Activated CD4-positive, alpha-beta memory T cell treated with anti-CD3 and anti-CD28 coated beads for 36 hours (primary cell): ENCODE measurements around the gene GALNT12. TPM values are rescaled to one million over a fixed set of nuclear protein-coding genes. Genes with fewer than 3 reads are reported as not detected.

ENCODE experiments used
- CTCF ChIA-PET: fragments of 350-600 bp; sonication (Branson Sonifier 250); formaldehyde crosslinking; loops from one replicate; lab custom pipeline; 2021; ENCODE audit warnings: antibody characterized with exemption, inconsistent platforms; lab: Charles Lee
- POLR2A ChIA-PET: fragments of 350-600 bp; sonication (Branson Sonifier 250); formaldehyde crosslinking; loops from one replicate; lab custom pipeline; 2021; ENCODE audit warnings: antibody characterized with exemption; lab: Charles Lee
- DNase-seq: peaks from one replicate; pipeline ENCODE4 v3.0.0-alpha.2; 2020
- H3K27ac Mint-ChIP-seq: one replicate; pipeline ENCODE4 v1.8.0; 2021; ENCODE audit warnings: mixed read lengths
- H3K27me3 Mint-ChIP-seq: one replicate; pipeline ENCODE4 v1.8.0; 2021; ENCODE audit warnings: mixed read lengths
- H3K36me3 Mint-ChIP-seq: one replicate; pipeline ENCODE4 v1.8.0; 2021; ENCODE audit warnings: mixed read lengths
- H3K4me1 Mint-ChIP-seq: one replicate; pipeline ENCODE4 v1.8.0; 2021; ENCODE audit warnings: low read depth, mixed read lengths
- H3K4me3 Mint-ChIP-seq: one replicate; pipeline ENCODE4 v1.8.0; 2021; ENCODE audit warnings: mild to moderate bottlenecking, mixed read lengths
- H3K9me3 Mint-ChIP-seq: one replicate; pipeline ENCODE4 v1.8.0; 2021; ENCODE audit warnings: mixed read lengths
- intact Hi-C: fragments of 100-400 bp; cut with micrococcal nuclease; formaldehyde crosslinking; loops from one replicate; pipeline ENCODE4 v1.15.1; 2023
- total RNA-seq, 2 experiments: library from RNA; stranded (reverse); gene quantifications; one replicate each; pipeline ENCODE4 v1.2.3, GENCODE V29; 2021

Gene GALNT12
- total RNA-seq, 2 experiments from 2014 or later = 6.3 to 7.9 TPM

DNA sequence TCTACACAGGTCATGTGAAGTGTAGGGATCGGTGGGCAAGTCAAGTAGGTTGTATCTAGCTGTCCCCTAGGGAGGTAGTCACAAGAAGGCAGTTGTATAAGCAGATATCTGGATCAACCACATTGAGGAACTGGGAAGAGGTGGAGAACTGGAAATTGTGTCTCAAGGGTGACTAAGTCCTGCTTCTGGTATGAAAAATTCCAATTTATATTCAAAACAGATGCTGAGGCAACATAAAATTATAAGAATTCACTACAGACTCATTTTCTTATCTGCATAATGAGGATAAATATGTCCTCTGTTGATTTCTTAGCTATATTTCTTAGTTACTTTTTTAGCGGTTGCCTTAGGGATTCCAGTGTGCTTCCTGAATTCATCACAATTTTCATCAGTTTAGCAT is 46.8 kb downstream of the GALNT12 start:
- H3K4me3 Mint-ChIP-seq = no peak overlapping the region
- ChIA-PET CTCF (no interaction called here), POLR2A (no interaction called here)
- intact Hi-C loops = no loop called here
- peaks cover 12% of the 10 kb centered on the region for H3K27me3 Mint-ChIP-seq
- peaks cover 7% of the 10 kb centered on the region for H3K4me1 Mint-ChIP-seq
- H3K27ac Mint-ChIP-seq = no peak overlapping the region
- H3K36me3 Mint-ChIP-seq = peaks cover 2% of the 10 kb centered on the region
- DNase-seq = no peak
- peaks cover 11% of the 10 kb centered on the region for H3K9me3 Mint-ChIP-seq

DNA sequence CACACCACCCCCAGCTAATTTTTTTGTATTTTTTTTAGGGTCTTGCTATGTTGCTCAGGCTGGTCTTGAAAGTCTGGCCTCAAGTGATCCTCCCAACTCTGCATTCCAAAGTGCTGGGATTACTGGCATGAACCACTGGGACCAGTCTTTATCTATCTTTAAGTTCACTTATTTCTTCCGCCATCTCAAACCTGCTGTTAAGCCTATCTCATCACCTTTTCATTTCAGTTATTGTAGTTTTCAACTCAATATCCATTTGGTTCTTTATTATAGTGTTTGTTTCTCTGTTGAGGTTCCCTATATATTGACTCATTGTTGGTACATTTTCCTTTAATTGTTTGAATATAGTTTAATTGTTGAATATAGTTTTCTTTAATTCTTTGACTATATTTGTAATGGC is 48.1 kb downstream of the GALNT12 start:
- intact Hi-C loops = no loop called here
- H3K27me3 Mint-ChIP-seq = peaks cover 17% of the 10 kb centered on the region
- ChIA-PET POLR2A (interaction anchor here (0.7 kb wide), 1 partner anchor 62 kb away, joined by 3 read pairs; no protein-coding TSS in a partner anchor), CTCF (no interaction called here)
- no peak for DNase-seq
- H3K4me3 Mint-ChIP-seq = no peak overlapping the region
- peaks cover 7% of the 10 kb centered on the region for H3K4me1 Mint-ChIP-seq
- peaks cover 11% of the 10 kb centered on the region for H3K9me3 Mint-ChIP-seq
- no peak overlapping the region for H3K27ac Mint-ChIP-seq
- peaks cover 2% of the 10 kb centered on the region for H3K36me3 Mint-ChIP-seq

DNA sequence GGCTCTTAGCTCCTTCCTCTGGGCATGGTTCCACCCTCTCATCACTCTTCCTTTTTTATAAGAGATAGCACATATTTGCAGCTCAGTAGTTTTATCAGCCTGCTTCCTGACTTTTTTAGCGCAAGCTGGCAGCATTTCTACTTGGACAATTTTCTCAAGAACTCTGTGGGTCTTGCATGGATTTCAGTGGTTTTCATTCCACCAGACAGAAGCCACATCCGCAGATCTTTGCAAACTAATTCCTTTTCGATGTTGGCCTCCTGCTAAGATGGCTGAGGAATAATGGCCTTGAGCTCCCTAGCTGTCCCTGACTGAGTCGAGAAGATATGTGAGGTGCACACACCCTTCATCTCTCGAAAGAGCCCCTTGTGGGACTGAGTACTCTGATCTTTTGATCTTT is 49.5 kb downstream of the GALNT12 start:
- Mint-ChIP-seq H3K27me3 (peaks cover 20% of the 10 kb centered on the region), H3K27ac (no peak overlapping the region), H3K36me3 (peaks cover 2% of the 10 kb centered on the region), H3K4me3 (no peak overlapping the region), H3K4me1 (peaks cover under 1% of the 10 kb centered on the region), H3K9me3 (peaks cover 11% of the 10 kb centered on the region)
- ChIA-PET CTCF (interaction anchor here (1.3 to 1.5 kb wide), 3 partner anchors 8 to 142 kb away, joined by 4 to 11 read pairs (median 5); no protein-coding TSS in a partner anchor), POLR2A (interaction anchor here (0.6 kb wide), 1 partner anchor 14 kb away, joined by 3 read pairs; no protein-coding TSS in a partner anchor)
- intact Hi-C loops = no loop called here
- DNase-seq = no peak

DNA sequence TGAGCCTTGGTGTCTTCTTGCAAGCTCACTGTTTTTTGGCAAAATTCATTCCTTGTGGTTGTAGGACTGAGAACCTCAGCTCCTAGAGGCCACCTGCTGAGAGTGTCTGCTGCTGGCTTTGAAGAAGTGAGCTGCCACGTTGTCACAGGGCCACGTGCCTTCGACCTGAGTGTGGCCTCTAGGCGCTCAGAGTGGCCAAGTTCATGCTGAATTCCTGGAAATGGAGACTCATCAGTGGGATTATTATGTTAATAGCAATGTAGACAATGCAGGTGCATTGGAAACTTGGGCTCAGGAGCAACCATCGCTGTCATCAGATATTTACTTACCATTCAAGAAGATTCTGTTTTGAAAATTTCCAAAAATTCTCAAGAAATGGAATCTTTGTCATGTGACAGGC is 52.5 kb downstream of the GALNT12 start:
- H3K27me3 Mint-ChIP-seq = peaks cover 24% of the 10 kb centered on the region
- no peak overlapping the region for H3K4me3 Mint-ChIP-seq
- H3K4me1 Mint-ChIP-seq = no peaks in the 10 kb centered on the region
- ChIA-PET CTCF (interaction anchor here (2.7 kb wide), 1 partner anchor 12 kb away, joined by 23 read pairs; no protein-coding TSS in a partner anchor), POLR2A (no interaction called here)
- H3K36me3 Mint-ChIP-seq = peaks cover 2% of the 10 kb centered on the region
- no peak for DNase-seq
- intact Hi-C loops = no loop called here
- H3K27ac Mint-ChIP-seq = no peak overlapping the region
- H3K9me3 Mint-ChIP-seq = peaks cover 11% of the 10 kb centered on the region

DNA sequence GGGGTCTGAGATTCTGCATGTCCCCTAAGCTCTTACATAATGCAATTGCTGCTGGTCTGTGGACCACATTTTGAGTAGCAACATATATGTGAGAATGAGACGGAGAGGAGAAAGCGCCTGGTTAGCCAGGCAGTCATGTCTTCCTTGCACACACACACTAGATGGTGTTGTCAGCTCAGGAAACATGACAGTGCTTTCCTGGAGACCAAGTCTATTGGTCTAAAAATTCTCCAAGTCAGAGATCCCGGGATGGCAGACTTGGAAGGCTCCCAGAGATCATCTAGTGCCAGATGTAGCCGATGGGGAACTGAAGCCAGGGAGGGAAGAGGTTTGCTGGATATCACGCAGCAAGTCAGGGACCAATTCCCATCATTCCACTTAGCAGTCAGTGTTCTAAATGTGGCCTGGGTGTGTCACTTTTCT is 53.4 kb downstream of the GALNT12 start:
- ChIA-PET POLR2A (no interaction called here), CTCF (interaction anchor here (0.7 to 2.7 kb wide), 3 partner anchors 13 to 152 kb away, joined by 3 to 23 read pairs (median 4); no protein-coding TSS in a partner anchor)
- Mint-ChIP-seq H3K4me3 (no peak overlapping the region), H3K4me1 (no peaks in the 10 kb centered on the region), H3K36me3 (no peaks in the 10 kb centered on the region), H3K27ac (no peak overlapping the region), H3K9me3 (peaks cover 7% of the 10 kb centered on the region), H3K27me3 (peaks cover 23% of the 10 kb centered on the region)
- intact Hi-C loops = no loop called here
- DNase-seq = no peak

DNA sequence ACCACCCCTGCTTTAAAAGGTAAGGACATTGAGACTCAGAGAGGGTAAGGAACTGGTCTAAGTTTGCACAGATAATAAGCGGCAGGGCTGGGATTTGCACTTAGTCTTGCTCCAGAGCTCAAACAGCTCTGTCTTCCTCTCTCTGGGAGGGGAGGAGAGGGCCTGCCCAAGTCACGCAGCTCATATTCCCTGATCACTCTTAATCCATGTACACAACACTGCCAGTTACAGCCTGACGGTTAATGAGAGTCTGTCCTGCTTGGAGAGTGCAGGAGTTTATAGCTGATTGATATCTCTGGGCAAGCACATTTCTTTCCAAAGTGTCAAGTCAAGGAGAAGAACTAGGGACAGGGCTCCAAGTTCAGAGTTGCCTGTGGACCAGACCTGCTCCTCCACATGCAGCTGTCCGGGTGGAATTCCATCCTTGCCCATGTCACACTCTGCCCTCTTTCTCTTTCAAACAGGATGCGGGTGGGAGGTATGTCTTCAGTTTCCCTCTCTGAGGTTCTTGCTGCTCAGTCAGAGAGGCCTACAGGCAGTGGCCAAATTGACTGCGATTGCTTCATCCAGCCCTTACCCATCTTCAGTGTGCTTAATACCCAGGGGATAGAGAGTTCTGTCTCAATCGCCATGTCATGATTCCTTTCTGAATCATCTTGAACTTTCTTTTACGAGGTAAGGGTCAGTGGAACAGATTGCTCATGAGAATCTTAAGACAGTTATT is 54.5 kb downstream of the GALNT12 start:
- no peaks in the 10 kb centered on the region for H3K4me1 Mint-ChIP-seq
- no peak overlapping the region for H3K4me3 Mint-ChIP-seq
- CTCF ChIA-PET = interaction anchor here (0.7 to 2.7 kb wide), 3 partner anchors 14 to 151 kb away, joined by 3 to 23 read pairs (median 4); no protein-coding TSS in a partner anchor
- H3K9me3 Mint-ChIP-seq = no peaks in the 10 kb centered on the region
- intact Hi-C loops = no loop called here
- H3K27ac Mint-ChIP-seq = no peak overlapping the region
- H3K27me3 Mint-ChIP-seq = peaks cover 19% of the 10 kb centered on the region
- POLR2A ChIA-PET = no interaction called here
- DNase-seq = no peak
- H3K36me3 Mint-ChIP-seq = no peaks in the 10 kb centered on the region

DNA sequence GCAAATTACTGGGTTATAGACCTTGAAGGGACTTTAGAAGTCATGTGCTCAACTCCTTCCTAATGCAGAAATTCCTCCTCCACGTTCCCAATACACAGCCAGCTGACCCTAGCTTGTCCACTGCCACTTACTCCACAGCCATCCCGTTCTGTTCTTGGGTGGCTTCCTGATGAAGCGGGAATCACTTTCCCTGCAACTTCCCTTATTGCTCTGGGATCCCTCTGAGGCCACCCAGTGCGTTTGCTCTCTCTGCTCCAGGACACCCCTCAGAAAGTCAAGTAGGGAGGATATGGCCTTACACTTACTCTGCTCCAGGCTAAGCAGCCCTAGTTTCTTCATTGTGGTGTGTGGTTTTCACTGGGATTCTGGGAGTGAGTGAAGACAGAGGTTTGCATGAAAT is 55.5 kb downstream of the GALNT12 start:
- DNase-seq = no peak
- ChIA-PET CTCF (no interaction called here), POLR2A (no interaction called here)
- Mint-ChIP-seq H3K36me3 (no peaks in the 10 kb centered on the region), H3K27me3 (peaks cover 16% of the 10 kb centered on the region), H3K4me1 (no peaks in the 10 kb centered on the region), H3K9me3 (no peaks in the 10 kb centered on the region), H3K27ac (no peak overlapping the region), H3K4me3 (no peak overlapping the region)
- intact Hi-C loops = no loop called here

DNA sequence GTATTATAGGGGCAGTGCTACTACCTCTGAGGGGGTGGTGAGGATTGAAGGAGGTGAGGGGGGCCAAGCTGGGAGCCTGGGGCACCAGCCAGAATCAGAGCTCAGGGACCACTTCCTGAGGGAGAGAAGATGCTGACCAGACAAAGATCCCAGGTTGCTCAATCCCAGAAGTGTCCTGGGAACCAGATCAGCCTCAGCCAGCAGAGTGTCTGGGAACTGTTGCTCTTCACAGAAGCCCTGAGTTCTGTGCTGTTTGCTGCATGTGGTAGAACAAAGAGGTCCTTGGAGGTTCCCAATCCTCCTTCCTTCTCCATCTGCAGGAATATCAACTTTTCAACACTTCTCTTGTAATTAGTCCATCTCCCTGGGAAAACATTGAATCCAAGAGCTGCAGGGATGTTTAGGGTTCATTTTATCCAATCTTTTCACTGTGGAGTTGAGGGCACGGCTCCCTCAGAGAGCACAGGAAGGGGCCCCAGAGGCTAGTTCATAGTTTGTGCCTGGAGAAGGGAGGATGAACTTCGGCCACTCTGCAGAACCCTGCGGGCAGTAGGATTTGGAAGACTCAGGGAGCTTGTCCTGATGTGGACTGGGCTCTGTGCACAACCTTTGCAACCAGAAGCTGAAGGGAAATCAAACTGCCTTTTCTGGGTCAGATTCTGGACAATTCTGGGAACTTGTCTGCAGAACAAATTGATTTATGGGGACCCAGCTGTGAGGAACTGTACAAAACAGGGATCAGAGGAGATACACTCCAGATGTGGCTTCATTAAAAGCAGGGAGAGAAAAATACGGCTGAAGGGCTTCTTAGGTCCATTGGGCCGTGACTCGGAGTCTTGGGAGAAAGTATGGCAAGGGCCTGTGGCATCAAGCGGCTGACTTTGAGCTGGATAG is 57.1 kb downstream of the GALNT12 start:
- peaks cover 15% of the 10 kb centered on the region for H3K27me3 Mint-ChIP-seq
- CTCF ChIA-PET = interaction anchor here (4.5 kb wide), 1 partner anchor 16 kb away, joined by 16 read pairs; no protein-coding TSS in a partner anchor

DNA sequence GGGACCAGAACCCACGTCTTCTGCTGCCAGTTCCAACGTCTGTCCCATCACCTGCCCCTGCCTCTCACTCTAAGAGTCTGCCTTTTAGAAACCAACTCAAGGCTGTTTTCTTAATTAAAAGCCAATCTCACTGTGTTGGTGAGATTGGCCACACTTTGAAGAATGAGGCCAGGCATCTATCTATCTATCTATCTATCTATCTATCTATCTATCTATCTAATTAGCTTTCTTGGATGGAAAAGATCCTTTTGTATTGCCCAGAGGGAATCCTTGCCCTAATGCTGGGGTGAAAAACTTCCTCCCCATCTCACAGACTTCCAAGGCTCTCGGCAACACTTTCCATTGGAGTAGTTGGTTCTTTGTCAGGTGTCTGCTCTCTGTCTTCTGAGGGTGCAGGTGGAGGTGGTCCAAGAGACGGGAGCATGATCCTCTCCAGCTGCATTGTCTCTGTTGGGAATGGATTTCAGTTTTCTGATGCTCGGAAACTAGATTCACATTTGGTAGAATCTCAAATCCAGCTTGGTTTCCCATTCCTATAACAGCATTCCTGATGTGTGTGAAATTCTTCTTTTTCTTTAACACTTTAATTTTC is 57.9 kb downstream of the GALNT12 start:
- no peak overlapping the region for H3K4me3 Mint-ChIP-seq
- H3K27me3 Mint-ChIP-seq = peaks cover 11% of the 10 kb centered on the region
- no peak overlapping the region for H3K27ac Mint-ChIP-seq
- POLR2A ChIA-PET = no interaction called here
- DNase-seq = no peak
- H3K4me1 Mint-ChIP-seq = no peaks in the 10 kb centered on the region
- CTCF ChIA-PET = interaction anchor here (4.5 kb wide), 1 partner anchor 17 kb away, joined by 16 read pairs; no protein-coding TSS in a partner anchor
- H3K9me3 Mint-ChIP-seq = no peaks in the 10 kb centered on the region
- intact Hi-C loops = no loop called here
- H3K36me3 Mint-ChIP-seq = no peaks in the 10 kb centered on the region

More for the DNA sequence above, 57.1 kb downstream of the GALNT12 start:
- no peak for DNase-seq
- no peak overlapping the region for H3K4me3 Mint-ChIP-seq
- POLR2A ChIA-PET = no interaction called here
- no peak overlapping the region for H3K27ac Mint-ChIP-seq
- no peaks in the 10 kb centered on the region for H3K4me1 Mint-ChIP-seq
- H3K36me3 Mint-ChIP-seq = no peaks in the 10 kb centered on the region
- intact Hi-C loops = no loop called here
- H3K9me3 Mint-ChIP-seq = no peaks in the 10 kb centered on the region

DNA sequence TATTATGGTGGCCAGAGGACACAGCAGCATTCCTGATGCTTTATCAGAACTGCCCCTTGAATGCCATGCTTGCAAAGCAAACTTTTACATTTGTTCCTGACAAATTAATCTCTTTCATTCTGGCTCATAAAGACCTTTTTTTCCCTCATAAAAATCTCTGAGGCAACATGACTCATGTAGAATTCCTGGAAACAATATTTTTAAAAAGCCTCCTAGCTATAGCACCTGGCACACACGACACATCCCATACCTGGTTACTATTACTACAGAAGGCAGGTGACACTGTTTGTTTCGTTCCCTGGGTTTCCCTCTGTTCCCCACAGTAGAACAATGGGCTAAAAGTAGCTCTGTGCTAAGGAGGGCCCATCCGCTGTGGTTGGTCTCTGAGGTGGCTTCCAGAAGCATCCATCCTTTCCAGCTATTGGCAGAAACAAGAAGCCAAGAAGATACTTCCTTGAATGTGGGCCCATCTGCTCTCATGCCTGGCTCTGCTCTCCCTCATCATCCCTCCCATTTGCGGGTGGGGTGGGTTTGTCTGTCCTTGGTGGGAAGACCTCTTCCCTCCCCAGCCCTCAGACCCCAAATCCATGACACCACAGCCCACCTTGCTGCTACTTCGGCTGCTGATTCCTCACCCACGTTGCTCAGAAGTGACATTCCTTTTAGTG is 59.1 kb downstream of the GALNT12 start:
- CTCF ChIA-PET = interaction anchor here (0.6 to 4.5 kb wide), 2 partner anchors 18 to 1350 kb away, joined by 3 to 16 read pairs; no protein-coding TSS in a partner anchor
- H3K27ac Mint-ChIP-seq = no peak overlapping the region

DNA sequence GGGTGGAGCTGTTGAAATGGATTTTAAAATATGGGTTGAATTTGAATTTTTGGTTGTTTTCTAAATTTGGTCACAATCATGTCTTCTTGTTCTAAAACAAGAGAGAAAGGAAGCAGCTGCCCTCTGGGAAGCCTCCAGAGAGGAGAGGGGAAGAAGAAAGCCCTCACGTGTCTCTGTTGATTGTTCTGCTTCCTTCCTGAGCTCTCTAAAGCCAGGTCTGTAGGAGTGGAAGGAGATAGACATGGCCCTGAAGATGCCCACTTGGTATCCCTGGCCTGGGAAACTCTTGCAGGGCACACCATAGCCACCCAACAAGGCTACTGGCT is 59.6 kb downstream of the GALNT12 start:
- no peak overlapping the region for H3K4me3 Mint-ChIP-seq
- no peaks in the 10 kb centered on the region for H3K4me1 Mint-ChIP-seq
- no peak overlapping the region for H3K27ac Mint-ChIP-seq
- CTCF ChIA-PET = interaction anchor here (0.6 to 4.5 kb wide), 2 partner anchors 19 to 1349 kb away, joined by 3 to 16 read pairs; no protein-coding TSS in a partner anchor
- POLR2A ChIA-PET = interaction anchor here (0.6 kb wide), 2 partner anchors 18 to 117 kb away, joined by 3 read pairs; no protein-coding TSS in a partner anchor
- peaks cover 8% of the 10 kb centered on the region for H3K27me3 Mint-ChIP-seq
- intact Hi-C loops = no loop called here
- H3K9me3 Mint-ChIP-seq = no peaks in the 10 kb centered on the region
- no peaks in the 10 kb centered on the region for H3K36me3 Mint-ChIP-seq
- DNase-seq = no peak

More for the DNA sequence above, 59.1 kb downstream of the GALNT12 start:
- Mint-ChIP-seq H3K4me1 (no peaks in the 10 kb centered on the region), H3K4me3 (no peak overlapping the region), H3K27me3 (peaks cover 8% of the 10 kb centered on the region), H3K36me3 (no peaks in the 10 kb centered on the region), H3K9me3 (no peaks in the 10 kb centered on the region)
- POLR2A ChIA-PET = interaction anchor here (0.6 kb wide), 1 partner anchor 18 kb away, joined by 3 read pairs; no protein-coding TSS in a partner anchor
- intact Hi-C loops = no loop called here
- DNase-seq = no peak
